Activated CD8-positive, alpha-beta memory T cell treated with anti-CD3 and anti-CD28 coated beads for 36 hours (primary cell): ENCODE measurements around the gene SPAG17. TPM values are rescaled to one million over a fixed set of nuclear protein-coding genes. Genes with fewer than 3 reads are reported as not detected.

ENCODE experiments used
- CTCF ChIA-PET: fragments of 350-600 bp; sonication (Branson Sonifier 250); formaldehyde crosslinking; loops from one replicate; lab custom pipeline; 2021; ENCODE audit warnings: antibody characterized with exemption; lab: Charles Lee
- POLR2A ChIA-PET: fragments of 350-600 bp; sonication (Branson Sonifier 250); formaldehyde crosslinking; loops from one replicate; lab custom pipeline; 2021; ENCODE audit warnings: antibody characterized with exemption; lab: Charles Lee
- total RNA-seq, 2 experiments: library from RNA; stranded (reverse); gene quantifications; one replicate each; pipeline ENCODE4 v1.2.3, GENCODE V29; 2021

The SPAG17 gene
- total RNA-seq: not detected

DNA sequence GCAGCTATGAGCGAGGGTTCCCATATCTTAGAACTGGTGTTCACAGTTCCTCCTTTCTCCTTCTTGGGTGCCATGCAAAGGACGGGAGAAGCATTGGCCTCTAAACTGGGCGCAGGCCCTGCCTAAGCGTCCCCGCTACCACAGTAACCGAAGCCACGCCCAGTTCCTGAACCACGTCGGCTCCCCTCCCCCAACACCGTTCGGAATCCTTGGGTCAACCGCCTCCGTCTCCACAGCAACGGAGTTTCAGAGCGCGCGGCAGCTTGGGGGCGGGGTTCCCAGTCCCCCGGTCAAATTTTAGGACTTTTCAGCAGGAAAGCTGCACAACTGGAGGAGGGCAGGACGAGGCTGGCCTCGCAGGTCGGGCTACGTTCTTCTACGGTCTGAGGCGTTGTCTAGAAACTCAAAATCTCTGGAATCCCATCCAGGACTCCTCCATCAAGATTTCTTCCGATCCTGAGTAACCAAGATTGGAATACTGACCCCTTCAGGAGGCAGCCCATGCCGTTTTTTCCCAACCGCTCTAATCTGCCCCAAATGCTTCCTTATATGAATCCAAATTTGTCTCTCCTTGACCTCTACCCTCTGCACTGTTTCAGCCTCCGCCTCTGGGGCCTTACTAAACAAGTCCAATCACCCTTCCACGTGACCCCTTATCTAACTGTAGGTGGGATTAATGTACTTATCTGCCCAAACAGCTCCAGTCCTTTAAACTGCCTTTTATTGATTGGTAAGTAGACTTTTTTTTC, at the start of gene SPAG17:
Gene SPAG17 (minus strand): TSS at position 145 of the 749 bp plus-strand sequence. CDS start 71 bp downstream, at position 74.
- ChIA-PET POLR2A (no interaction called here), CTCF (no interaction called here)

GRCh38 chr1:118225471-118225870, 40.4 kb upstream of the SPAG17 start:
- CTCF ChIA-PET: no interaction called here
- POLR2A ChIA-PET: no interaction called here

DNA sequence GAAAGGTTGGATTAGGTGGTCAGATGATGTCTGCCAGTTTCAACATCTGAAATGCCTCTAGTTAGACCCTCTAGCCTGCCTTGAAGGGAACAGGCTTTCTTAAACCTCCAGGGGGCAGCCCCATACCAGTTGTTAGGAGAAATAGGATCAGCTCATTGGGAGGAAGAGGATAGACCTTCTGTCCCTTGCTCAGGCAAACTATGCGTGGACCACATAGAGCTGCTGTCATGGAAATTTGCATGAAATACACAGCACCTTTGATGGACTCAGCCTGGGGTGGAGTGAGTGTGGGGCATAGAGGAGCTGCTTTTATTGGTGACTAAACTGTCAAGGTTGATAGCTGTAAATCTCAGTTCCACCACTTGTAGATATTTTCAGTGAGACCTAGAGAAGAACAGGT, 38.4 kb upstream of the SPAG17 start:
- ChIA-PET POLR2A (no interaction called here), CTCF (no interaction called here)

- POLR2A ChIA-PET: no interaction called here
- CTCF ChIA-PET: no interaction called here
These were observed 34.4 kb upstream of the SPAG17 start for GRCh38 chr1:118219438-118219837.

DNA sequence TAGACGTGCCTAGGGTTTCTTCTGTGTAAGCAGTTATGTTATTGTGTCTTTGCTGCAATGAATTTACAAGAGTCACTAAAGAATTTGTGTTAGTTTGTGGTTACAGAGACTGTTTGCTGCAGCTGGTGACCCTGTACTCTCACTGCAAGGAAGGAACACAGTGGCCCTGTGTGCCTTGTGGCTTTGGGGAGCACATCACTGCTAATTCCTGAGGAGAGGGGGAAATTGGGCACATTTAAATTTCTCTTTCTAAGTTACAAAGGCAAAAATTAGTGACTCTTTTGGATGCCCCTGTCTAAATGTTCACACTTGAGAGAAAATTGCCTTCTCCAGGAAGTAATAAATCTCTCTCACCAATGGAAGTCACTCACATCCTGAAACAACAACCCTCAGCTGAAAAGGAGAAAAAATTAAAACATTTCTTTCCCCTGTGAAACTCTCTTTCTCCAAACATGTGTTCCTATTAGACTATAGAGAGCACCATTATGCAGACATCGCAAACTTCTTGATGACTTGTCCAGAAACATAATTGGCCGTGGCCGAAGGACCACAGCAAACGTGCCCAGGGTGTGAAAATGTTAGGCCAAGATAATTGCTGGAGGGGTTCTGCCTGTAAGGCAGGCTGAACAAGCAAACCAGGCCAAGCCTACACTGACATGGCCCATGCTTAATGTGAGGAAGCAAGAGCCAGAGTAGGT, 32.3 kb upstream of the SPAG17 start:
- ChIA-PET POLR2A (interaction anchor here (0.5 kb wide), 1 partner anchor 376 kb away, joined by 3 read pairs; no protein-coding TSS in a partner anchor), CTCF (no interaction called here)

DNA sequence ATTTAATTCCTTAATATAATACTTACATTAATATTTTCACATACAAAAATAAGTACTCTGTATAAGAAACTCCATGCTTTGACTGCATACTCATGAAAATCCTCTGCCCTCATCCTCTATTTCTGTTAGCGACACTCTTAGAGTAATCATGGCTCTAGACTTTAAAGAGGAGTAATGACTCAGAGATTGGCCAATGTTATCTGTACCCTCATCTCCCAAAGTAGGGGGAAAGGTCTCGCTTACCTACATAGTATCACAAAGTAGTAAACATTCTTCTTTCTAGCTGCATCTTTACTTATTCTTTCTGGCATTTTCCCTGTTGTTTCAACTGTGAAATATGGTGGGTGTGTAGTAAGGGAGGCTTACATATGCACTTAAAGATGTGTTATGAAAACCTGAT, 29.8 kb upstream of the SPAG17 start:
- POLR2A ChIA-PET: no interaction called here
- CTCF ChIA-PET: no interaction called here

- ChIA-PET CTCF (no interaction called here), POLR2A (no interaction called here)
These were observed 25.7 kb upstream of the SPAG17 start for GRCh38 chr1:118210723-118211110.

GRCh38 chr1:118210051-118210722, 25.2 kb upstream of the SPAG17 start:
- ChIA-PET CTCF (no interaction called here), POLR2A (no interaction called here)

GRCh38 chr1:118209648-118210047, 24.6 kb upstream of the SPAG17 start:
- POLR2A ChIA-PET: no interaction called here
- CTCF ChIA-PET: no interaction called here

DNA sequence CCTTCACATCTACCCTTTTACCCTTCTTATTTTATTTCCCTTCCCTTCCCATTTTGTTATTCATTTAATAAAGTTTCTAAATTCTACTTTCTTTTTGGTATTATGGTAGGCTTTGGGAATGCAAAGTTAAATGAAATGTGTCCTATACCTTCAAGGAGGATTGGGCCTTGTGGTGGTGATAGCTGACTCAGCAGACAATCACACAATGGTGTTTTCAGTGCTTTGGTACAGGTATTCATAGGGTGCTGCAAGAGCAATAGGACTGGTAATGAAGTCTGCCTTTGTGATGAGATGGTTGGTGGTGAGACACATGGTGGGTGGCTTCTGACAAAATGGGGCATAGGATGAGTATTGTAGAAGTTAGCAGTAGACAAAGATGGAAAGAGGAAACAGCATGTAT, 21.9 kb upstream of the SPAG17 start:
- CTCF ChIA-PET: no interaction called here
- POLR2A ChIA-PET: no interaction called here

DNA sequence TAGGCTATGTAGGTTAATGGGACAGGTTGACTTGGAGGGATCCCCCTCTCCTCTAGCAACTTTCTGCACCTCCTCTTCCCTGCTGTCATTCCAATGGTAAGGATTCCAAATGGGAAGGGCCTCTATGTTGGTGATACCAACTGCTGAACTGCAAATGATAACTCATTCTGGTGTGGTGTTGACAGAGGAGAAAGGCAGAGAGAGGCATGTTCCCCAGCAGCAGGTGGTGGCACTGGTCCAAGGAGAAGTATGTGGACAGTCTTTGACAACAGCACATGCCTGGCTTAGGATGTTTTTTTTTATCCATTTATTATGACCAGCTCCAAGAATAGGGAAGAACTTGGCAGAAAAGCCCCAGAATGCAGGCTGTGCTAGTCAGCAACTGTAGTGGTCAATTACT, 19.6 kb upstream of the SPAG17 start:
- ChIA-PET CTCF (no interaction called here), POLR2A (no interaction called here)

DNA sequence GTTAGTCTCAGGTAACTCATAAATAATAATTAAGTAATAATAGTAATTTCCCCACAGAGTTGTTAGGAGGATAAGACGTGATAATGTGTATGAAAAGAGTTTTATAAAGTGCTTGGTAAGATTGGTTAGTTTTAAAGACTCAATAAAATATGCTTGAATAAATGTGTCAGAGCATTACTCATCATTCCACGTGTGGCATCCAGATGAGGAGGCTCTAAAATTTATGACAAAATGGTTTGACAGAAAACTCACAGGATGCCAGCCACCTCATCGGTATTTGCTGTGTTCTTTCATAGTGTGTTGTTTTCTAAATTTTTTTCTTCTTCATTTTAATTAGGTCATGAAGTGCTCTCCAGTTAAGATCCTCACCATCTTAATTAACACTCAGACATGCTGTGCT, 19.1 kb upstream of the SPAG17 start:
- ChIA-PET POLR2A (no interaction called here), CTCF (no interaction called here)

- POLR2A ChIA-PET: interaction anchor here (0.5 kb wide), 1 partner anchor 15 kb away, joined by 4 read pairs; no protein-coding TSS in a partner anchor
- CTCF ChIA-PET: no interaction called here
These were observed 17.1 kb upstream of the SPAG17 start for GRCh38 chr1:118202076-118202608.

GRCh38 chr1:118201524-118201923, 16.5 kb upstream of the SPAG17 start:
- POLR2A ChIA-PET: interaction anchor here (0.5 kb wide), 1 partner anchor 14 kb away, joined by 4 read pairs; no protein-coding TSS in a partner anchor
- CTCF ChIA-PET: no interaction called here

- ChIA-PET CTCF (no interaction called here), POLR2A (no interaction called here)
These were observed 15.8 kb upstream of the SPAG17 start for GRCh38 chr1:118200836-118201235.

DNA sequence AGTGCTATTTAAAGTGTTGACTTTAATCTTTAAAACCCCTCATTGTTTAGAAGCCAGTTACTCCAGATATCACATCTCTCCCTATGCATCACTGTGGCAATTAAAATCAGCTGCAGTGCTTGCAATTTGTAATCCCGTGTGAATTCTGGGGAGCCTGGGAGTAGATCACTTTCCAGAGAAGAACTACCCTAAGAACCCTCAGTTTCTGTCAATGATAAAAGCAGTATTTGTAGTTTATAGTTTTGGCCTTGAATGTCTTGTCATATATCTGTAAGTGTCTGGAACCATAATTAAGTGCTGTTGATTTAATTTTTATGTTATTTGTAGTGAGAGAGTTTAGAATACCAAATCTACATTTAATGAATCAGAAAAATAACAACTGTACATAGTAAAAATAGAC, 5.5 kb upstream of the SPAG17 start:
- POLR2A ChIA-PET: no interaction called here
- CTCF ChIA-PET: no interaction called here

DNA sequence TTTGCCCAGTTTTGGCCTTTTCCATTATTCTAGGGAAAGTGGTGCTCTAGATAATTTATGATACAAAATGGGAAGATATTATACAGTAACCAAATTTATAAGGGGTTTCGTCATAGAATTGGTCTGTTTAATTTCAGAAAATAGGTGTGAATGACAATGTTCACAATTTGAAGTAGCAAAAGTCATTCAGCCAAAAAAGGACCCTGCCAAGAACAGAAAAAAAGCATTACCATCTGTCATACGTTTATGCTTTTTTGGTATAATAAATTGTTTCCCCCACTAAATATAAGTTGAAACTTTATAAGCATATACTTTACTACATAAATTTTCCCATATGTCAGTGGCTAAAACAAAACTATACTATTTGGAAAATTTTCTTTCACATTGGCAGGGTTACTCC, 4.5 kb upstream of the SPAG17 start:
- ChIA-PET POLR2A (no interaction called here), CTCF (no interaction called here)

DNA sequence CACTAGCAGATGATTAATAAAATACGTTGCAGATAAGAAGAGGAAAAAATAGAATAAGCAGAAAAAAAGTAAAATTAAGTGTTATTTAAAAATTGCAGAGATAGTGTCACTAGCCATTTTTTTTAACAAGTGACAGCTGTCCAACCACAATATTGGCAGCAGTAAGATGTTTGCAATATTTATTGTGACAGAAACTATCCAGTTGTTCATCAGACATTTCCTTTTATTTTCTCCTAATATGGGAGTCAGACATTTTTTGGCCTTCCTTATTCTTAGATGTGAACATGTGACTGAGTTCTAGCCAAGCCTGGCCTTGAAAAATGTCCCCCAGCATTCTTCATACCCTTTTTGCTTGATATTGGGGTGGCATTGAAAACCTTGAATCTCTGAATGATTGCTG, 3.4 kb upstream of the SPAG17 start:
- POLR2A ChIA-PET: no interaction called here
- CTCF ChIA-PET: no interaction called here

GRCh38 chr1:118186026-118186425, 998 bp upstream of the SPAG17 start:
- ChIA-PET CTCF (no interaction called here), POLR2A (no interaction called here)

- CTCF ChIA-PET: no interaction called here
- POLR2A ChIA-PET: no interaction called here
These were observed 317 bp downstream of the SPAG17 start for GRCh38 chr1:118184739-118185083.
